ENCODE measurements around the gene HSPA12B.

The HSPA12B gene

DNA sequence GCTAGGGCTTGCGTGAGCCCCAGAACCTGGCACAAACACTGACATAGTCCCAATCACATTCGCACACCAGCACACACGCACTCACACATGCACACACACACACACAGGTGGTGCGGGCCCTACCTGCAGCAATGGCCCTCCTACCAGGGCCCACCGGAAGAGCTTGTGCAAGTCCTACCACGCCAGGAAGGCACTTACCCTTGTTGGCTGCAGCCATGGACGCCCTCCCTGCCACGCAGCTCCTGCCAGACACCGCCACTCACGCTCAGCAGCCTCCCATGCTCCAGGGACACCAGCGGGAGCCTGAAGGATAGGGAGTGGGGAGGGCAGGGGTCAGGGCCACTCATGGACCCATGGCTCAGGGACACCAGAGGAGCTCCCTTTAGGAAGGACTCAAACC is 27.4 kb downstream of the HSPA12B start:
- DNase-seq, result peak in 1 of 10 donors; percentile 75
- intact Hi-C loops (cut with DNase I), result no loop called here

GRCh38 chr20:3760655-3761348 is 28.3 kb downstream of the HSPA12B start:
- DNase-seq, result peak in 1 of 10 donors; percentile 62

GRCh38 chr20:3763671-3764601 is 31.5 kb downstream of the HSPA12B start:
- peak in 2 of 10 donors; percentile 75 to 79 for DNase-seq
- intact Hi-C loops (cut with DNase I), result no loop called here

More at GRCh38 chr20:3760655-3761348, 28.3 kb downstream of the HSPA12B start:
- intact Hi-C loops (cut with DNase I), result no loop called here

GRCh38 chr20:3764659-3765058 is 32.2 kb downstream of the HSPA12B start:
- peak in 1 of 10 donors; percentile 25 for DNase-seq
- intact Hi-C loops (cut with DNase I), result loop anchor here (5.0 kb wide), 1 partner anchor 87 kb away; no protein-coding TSS in a partner anchor

DNA sequence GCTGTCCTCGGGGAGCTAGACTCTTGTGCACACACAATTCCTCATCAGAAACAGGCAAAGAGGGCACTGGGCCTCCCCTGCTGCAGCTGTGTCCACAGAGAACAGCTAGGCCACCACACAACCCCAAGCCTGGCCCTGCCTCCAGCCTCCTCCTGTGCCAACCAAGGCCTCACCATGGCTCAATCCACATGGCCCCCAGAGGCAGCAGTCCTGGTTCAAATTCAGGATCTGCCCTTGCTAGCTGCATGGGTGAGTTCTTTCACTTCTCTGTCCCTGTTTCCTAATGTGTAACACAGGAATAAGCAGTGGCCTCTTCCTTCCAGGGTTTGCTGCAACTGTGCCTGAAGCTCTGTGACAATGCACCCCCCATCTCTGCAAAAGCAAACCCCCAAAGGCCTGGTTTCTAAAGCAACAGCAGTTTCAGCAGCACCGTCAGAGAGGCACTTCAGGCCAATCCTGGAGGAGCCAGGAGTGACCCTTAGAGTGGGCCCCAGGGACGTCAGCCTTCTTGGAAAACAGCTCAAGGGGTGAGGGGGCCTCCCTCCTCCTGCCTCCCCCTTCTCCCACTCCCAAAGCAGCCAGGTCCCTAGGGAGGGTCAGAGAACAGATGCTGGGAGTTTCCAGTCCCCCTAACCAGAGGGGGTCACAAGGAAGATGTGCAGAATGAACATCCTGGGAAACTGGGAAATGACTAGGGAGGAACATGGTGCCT is 32.8 kb downstream of the HSPA12B start:
- intact Hi-C loops (cut with DNase I), result loop anchor here (5.0 kb wide), 1 partner anchor 88 kb away; no protein-coding TSS in a partner anchor
- DNase-seq, result peak in 1 of 10 donors; percentile 25

DNA sequence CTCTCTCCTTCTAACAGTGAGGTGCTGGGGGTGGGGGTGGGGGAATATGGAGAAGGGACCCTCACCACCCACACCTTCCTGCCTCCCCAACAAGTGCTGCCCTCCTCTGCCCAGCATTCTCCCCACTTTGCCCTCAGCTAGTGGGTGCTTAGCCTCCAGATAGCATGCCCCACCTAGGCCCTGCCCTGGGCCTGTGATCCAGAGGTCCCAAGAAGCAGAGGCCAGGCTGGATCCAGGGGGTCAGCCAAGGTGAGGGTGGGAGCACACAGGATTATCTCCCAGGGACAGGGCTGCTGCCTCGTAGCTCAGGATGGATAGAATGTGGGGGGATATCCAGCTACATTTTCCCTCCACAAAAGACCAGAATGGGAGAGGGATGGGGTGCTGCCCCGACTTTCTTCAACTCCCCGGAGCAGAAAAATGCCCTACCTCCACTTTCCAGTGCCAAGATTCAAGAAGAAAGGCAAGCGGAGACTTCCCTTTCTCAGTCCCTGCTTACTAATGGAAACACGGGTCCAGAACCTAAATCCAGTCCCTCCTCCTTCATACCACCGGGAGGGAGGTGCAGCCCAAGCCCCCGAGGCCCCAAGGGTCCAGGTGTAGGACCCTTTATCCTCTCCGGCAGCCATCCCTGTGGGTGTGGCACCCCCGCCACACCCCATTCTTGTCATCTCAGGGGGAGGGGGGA is 34.1 kb downstream of the HSPA12B start:
- intact Hi-C loops (cut with DNase I), result loop anchor here (1.0 to 5.0 kb wide), 2 partner anchors 15 to 89 kb away; partner anchors contain the start of gene SPEF1
- DNase-seq, result peak in 2 of 10 donors; percentile 23 to 69

DNA sequence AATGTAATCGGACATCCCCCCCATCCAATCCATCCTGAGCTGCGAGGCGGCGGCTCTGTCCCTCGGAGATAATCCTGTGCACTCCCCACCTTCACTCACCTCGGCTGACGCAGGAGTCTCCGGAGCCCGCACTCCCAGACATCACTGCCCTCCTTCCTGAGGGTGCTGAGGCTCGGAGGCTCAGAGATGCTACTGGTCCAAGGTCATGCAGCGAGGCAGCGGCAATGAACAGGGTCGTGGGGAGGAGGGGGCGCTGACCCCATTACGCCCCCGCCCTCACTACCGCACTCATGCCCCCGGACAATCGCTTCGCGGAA is 34.6 kb downstream of the HSPA12B start:
- peak in 2 of 10 donors; percentile 85 for DNase-seq
- intact Hi-C loops (cut with DNase I), result loop anchor here (1.0 to 5.0 kb wide), 2 partner anchors 14 to 90 kb away; partner anchors contain the start of gene SPEF1

DNA sequence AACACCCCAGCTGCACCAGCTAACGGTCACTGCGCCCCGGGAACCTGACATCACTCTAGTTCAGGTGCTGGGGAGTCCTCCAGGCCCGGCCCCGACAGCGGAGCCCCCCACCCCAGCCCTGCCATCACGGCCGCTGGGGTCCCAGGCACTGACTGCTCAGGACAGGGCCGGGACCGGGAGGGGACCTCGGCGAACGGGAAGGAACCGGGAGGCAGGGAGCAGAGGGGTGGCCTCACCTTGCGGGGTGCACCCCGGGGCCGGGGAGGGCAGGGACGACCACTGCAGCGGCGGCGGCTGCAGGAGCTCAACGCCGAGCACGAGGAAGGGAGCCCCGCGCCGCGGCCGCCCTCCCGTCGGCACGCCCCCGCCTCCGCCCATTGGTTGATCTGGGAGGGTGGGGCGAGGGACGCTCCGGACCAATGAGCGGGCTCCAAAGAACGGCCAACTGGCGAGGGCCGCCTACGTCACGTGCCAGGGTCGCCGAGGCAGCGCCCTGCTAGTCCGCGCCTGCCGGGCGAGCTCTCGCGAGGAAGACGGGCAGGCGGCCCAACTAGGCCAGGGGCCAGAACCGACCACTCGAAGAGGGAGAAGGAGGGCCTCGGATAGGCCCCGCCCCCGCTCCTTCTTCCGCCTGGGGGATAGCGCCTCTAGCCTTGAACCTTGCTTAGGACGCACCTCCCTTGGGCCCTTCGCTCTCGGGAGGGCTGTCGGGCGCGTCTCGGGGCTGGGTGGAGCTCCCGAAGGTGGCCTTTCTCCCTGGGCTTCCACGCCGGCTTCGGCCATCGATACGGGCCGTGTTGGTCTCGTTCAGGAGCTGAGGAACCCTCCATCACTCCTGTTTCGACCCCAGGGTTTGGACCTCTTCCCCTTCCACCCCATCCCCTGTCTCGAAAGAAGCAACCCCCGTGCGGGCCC is 35.2 kb downstream of the HSPA12B start, which contains the start of gene ADISSP:
ADISSP (minus strand) TSS at position 327 of the 915 bp plus-strand sequence. CDS start 7,653 bp downstream, outside the sequence.
- DNase-seq, result peak; percentile 99 to 100 (median 99)
- intact Hi-C loops (cut with DNase I), result loop anchor here (1.0 to 5.0 kb wide), 2 partner anchors 14 to 90 kb away; partner anchors contain the start of gene SPEF1

DNA sequence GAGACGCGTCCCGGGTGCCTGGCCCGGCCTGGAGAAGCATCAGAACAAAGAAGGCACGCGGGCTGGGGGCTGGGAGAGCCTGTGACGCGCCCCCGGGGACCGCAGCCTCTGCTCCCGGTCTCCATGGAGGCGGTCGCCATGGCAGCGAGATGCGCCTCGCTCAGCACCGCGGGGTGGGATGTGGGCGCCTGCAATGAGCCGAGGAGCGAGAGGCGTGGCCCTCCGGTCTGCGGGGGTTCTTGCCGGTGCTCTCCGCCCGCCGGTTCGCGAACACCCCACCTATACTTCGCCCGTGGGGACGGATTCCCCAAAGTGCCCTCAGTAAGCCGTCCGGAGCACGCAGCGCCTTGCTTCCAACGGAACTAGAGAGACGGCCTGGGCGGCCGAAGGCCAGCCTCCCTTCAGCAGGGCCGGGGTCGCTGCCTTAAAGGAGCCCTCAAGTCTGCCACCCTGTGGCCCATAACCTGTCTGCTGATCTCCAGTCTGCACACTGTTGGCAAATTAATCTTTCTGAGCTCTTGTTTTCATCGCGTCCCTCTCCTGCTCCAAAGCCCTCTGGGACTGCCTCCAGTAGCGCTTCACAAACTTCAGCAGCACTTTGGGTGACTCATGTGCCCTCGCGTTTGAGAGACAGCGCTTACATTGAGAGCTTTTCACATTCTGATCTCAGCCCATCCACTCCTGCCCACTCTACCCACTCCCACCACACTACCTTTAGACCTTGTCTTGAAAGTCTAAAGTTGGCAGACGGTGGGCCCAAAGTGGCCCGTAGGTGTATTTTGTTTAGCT is 36.1 kb downstream of the HSPA12B start:
- peak; percentile 58 to 96 (median 73) for DNase-seq

GRCh38 chr20:3771552-3772058 is 39.1 kb downstream of the HSPA12B start:
- peak in 1 of 10 donors; percentile 22 for DNase-seq
- intact Hi-C loops (cut with DNase I), result no loop called here

More for the DNA sequence above, 36.1 kb downstream of the HSPA12B start:
- intact Hi-C loops (cut with DNase I), result loop anchor here (5.0 kb wide), 1 partner anchor 91 kb away; no protein-coding TSS in a partner anchor

GRCh38 chr20:3775457-3776108 is 43.1 kb downstream of the HSPA12B start:
- DNase-seq, result peak in 2 of 10 donors; percentile 39 to 54
- intact Hi-C loops (cut with DNase I), result no loop called here

DNA sequence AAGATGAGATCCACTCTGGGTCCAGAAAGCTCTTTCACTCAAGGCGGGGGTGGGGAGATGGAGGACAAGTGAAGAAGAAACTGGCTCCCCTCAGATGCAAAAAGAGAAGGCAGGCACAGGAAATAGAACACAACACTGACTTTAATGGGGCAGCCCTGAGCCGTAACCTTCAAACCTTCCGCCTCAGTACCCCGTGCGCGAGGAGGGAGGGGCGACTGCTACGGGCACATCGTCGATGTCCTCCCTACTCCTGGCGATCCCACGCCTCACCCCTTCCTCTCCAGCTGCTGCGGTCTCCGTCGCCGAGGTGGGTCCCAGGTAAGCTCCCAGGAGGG is 44.9 kb downstream of the HSPA12B start:
- DNase-seq, result no peak
- intact Hi-C loops (cut with DNase I), result no loop called here

DNA sequence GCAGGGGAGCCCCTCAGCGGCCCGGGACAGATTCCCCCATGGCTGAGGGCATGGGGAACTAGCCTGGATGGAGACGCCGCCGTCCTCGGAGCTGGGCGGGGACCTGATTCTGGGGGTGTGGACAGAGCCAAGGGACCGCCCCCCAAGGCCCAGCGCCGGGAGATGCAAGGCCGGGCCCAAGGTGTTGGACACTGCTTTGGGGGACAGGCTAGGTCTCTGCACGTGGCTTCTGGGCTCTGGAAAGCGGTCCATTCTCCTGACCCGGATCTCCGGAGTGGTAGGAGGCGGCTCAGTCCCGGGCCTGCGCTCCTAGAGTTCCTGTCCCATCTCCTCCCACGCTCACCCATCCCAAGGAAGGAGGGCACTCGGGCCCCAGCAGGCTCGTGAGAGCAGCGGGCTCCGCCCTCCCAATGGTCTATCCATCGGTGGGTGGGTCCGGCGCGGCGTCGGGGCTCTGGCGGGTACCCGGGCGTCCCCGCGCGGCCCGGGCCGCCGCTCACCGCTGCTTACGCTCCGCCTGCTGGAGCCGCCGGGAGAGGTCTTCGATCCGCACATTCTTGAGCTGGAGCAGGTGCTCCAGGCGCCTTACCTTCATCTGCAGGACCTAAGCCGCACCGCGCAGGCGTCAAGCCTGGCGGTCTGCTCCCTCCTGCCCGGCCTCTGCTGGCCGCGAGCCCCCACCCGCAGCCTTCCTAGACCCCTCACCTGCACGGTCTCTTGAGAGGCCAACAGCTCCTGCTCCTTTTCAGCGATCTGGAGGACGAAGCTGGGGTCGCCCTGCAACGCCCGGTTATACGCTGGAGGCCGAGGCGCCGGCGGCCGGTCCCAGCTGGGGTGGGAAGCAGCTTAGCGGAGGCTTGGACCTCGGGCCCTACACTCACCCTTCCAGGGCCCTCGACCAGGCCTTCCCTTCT is 45.5 kb downstream of the HSPA12B start:
- intact Hi-C loops (cut with DNase I), result no loop called here
- peak in 5 of 10 donors; percentile 39 to 91 (median 81) for DNase-seq

DNA sequence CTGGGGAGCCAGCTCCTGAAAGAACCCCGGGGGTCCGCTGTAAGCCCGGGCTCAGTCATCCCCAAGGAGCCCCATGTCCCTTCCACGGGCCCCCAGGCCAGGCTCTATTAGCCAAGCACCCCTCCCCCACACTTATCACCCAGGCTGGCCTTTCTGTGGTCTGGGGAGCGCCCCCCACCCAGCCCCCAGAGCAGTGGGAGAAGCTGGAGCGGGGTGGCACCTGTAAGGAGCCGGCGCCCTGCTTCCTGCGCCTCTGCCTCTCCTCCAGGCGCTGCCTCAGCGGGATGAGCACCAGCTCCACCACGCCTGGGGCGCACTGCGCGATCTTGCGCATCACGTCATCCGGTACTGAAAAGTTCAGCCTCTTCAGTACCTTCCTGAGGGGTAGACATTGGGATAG is 46.5 kb downstream of the HSPA12B start:
- intact Hi-C loops (cut with DNase I), result no loop called here
- peak in 4 of 10 donors; percentile 58 to 94 (median 89) for DNase-seq

DNA sequence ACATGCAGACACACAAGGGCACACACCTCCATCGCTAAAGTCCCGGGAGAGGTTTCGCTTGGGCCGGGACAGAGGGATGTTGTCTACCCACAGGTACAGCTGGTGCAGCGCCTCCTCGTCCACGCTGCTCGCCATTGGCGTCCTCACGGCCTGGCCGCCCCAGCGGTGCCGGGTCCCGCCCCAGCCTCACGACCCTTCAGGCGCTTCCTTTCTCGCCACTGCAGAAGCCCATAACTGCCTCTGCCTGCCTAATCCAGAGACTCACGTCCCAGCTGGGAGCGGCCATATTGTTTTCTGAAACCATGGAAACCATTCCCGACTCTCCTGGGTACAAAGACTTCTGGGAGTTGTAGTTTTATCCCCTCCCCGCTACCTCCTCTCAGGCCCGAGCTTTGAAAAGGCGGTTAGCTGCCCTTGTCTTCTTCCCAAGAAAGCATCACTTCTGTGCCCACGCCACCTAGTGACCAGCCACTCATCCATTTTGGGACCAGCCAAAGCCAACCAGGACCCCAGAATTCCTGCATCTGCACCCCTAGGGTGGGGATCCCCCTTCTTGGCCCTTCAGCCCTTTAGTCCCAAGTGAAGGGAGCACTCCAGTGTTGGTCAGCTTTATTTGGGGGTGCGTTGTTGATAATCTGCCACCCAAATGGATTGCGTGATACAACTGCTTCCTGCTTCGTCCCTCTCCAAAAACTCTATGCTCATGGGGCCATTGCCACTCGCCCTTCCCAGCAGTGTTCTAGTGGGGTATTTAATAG is 48.8 kb downstream of the HSPA12B start, which contains the start of gene SPEF1:
SPEF1 (minus strand) TSS at position 296 of the 758 bp plus-strand sequence; CDS start at position 135, 161 bp downstream.
- peak; percentile 62 to 95 (median 78) for DNase-seq
- intact Hi-C loops (cut with DNase I), result loop anchor here (1.0 to 10.0 kb wide), 2 partner anchors 14 to 303 kb away; partner anchors contain the start of gene ADISSP
